Breast epithelium (tissue), 3 donors: ENCODE measurements around the gene C3orf85.

Experiments used
- CTCF ChIP-seq, 3 donors: fragments of 450-650 bp; IDR thresholded peaks; one replicate each; pipeline ENCODE4 v1.5.1; 2016 to 2017; ENCODE audit warnings: antibody characterized with exemption in 3 of 3, mild to moderate bottlenecking in 3 of 3, moderate library complexity in 3 of 3
- POLR2A ChIP-seq: fragments of 450-650 bp; IDR thresholded peaks from one replicate; pipeline ENCODE4 v1.6.1; 2016; ENCODE audit warnings: antibody characterized with exemption, mild to moderate bottlenecking, moderate library complexity
- POLR2AphosphoS5 ChIP-seq, 3 donors: sonication (generic); formaldehyde crosslinking; IDR thresholded peaks; one replicate each; pipeline ENCODE4 v1.6.1; 2017; ENCODE audit warnings: antibody characterized with exemption in 3 of 3

GRCh38 chr3:109187390-109187789 lies 50.9 kb downstream of the C3orf85 start:
- TF ChIP-seq POLR2AphosphoS5 (IDR thresholded peaks at IDR 0.05) (no peak), CTCF (IDR thresholded peaks at IDR 0.05) (no peak), POLR2A (no peak)
